ENCODE measurements around the gene LRRC14B.

LRRC14B gene

DNA sequence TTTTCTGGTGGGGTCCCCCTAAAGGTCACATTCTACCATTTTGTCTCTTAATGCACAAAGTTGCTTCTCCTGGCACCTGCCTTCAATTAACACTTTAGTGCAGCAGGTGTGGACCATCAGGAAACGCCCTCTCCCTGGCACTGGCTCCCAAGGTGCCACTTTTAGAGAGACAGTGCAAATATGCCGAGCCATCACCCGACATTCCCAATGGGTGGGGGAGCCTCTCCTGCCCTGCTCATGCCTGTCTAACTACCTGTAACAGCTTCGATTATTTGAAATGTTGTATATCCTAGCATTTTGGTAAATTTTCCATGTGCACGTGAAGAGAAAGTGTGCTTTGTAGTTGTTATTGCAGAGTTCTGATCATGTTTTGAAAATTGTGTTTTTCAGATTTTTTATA lies 13.2 kb upstream of the LRRC14B start:
- DNase-seq, result no peak
- no peak overlapping the region for H3K27ac ChIP-seq
- H3K27me3 ChIP-seq (replicated peaks), result no peaks in the 10 kb centered on the region
- TF ChIP-seq, protein P1, sequence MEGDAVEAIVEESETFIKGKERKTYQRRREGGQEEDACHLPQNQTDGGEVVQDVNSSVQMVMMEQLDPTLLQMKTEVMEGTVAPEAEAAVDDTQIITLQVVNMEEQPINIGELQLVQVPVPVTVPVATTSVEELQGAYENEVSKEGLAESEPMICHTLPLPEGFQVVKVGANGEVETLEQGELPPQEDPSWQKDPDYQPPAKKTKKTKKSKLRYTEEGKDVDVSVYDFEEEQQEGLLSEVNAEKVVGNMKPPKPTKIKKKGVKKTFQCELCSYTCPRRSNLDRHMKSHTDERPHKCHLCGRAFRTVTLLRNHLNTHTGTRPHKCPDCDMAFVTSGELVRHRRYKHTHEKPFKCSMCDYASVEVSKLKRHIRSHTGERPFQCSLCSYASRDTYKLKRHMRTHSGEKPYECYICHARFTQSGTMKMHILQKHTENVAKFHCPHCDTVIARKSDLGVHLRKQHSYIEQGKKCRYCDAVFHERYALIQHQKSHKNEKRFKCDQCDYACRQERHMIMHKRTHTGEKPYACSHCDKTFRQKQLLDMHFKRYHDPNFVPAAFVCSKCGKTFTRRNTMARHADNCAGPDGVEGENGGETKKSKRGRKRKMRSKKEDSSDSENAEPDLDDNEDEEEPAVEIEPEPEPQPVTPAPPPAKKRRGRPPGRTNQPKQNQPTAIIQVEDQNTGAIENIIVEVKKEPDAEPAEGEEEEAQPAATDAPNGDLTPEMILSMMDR (IDR thresholded peaks at IDR 0.05; ENCODE audit: low read depth, low read length, missing control alignments), result no peak
- H3K4me3 ChIP-seq (ENCODE audit: low read depth, low read length), result no peak overlapping the region
- in situ Hi-C loops (cut with HindIII; ENCODE audit: low pct_ligation_motif_present, low sequenced_read_pairs), result no loop called here
- H3K36me3 ChIP-seq (replicated peaks), result no peaks in the 10 kb centered on the region

DNA sequence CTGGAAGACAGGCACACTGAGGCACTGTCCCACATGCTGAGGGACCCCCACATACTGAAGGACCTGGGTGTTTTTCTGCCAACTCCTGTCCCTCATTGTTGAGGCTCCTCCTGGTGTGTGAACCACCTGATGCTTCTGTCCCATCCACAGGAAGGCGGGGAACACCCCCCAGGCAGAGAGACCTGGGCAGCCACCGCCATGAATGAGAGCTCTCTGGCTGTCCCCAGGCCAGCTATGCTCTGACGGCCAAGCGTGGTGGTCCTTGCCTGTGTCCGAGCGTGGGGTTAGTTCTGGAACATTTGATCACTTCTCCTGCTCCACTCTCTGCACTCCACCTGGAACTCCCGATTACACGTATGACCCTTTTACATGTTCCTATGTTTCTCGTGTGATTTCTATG lies 11.9 kb upstream of the LRRC14B start:
- H3K27me3 ChIP-seq (replicated peaks), result no peaks in the 10 kb centered on the region
- H3K36me3 ChIP-seq (replicated peaks), result no peaks in the 10 kb centered on the region
- DNase-seq, result no peak
- H3K27ac ChIP-seq, result no peak overlapping the region
- in situ Hi-C loops (cut with HindIII; ENCODE audit: low pct_ligation_motif_present, low sequenced_read_pairs), result no loop called here
- TF ChIP-seq, protein P1 (IDR thresholded peaks at IDR 0.05; ENCODE audit: low read depth, low read length, missing control alignments), result no peak
- H3K4me3 ChIP-seq (ENCODE audit: low read depth, low read length), result no peak overlapping the region

DNA sequence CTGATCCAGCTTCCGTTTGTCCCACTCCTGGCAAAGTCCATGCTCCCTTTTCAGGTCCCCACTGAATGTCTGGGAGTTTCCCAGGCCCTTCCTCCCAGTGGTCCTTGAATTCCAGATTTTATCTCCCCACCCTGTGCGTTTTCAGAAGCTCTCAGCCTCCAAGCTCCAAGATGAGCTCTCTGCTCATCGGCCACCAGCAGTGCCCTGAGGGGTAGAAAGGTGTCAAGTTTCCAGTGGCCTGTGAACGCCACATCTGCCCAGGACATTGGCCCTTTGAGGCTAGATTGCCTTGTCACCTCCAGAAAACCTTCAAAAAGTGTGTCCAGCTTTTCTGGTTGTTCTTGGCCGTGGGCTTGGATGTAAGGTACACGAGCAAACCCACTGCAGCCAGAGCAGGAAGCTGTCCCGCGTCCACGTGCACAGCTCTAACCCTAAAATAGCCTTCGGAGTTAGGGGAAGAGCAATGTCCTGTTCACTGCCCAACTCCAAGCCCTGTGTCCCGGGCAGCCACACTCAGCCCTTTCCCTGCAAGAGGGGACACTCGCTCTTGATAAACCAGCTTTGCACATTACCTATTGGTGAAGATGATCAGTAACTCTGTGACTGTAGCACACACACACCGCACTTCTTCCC lies 10.9 kb upstream of the LRRC14B start:
- Histone ChIP-seq H3K4me3 (ENCODE audit: low read depth, low read length) (no peak overlapping the region), H3K36me3 (replicated peaks) (no peaks in the 10 kb centered on the region), H3K27ac (no peak overlapping the region), H3K27me3 (replicated peaks) (no peaks in the 10 kb centered on the region)
- DNase-seq, result no peak
- in situ Hi-C loops (cut with HindIII; ENCODE audit: low pct_ligation_motif_present, low sequenced_read_pairs), result no loop called here
- TF ChIP-seq, protein P1 (IDR thresholded peaks at IDR 0.05; ENCODE audit: low read depth, low read length, missing control alignments), result no peak

- Histone ChIP-seq H3K27me3 (replicated peaks) (no peaks in the 10 kb centered on the region), H3K4me3 (ENCODE audit: low read depth, low read length) (no peak overlapping the region), H3K27ac (no peak overlapping the region), H3K36me3 (replicated peaks) (no peaks in the 10 kb centered on the region)
- no peak for DNase-seq
- in situ Hi-C loops (cut with HindIII; ENCODE audit: low pct_ligation_motif_present, low sequenced_read_pairs), result no loop called here
- TF ChIP-seq, protein P1 (IDR thresholded peaks at IDR 0.05; ENCODE audit: low read depth, low read length, missing control alignments), result no peak
Measured at GRCh38 chr5:181160-181559, 10.1 kb upstream of the LRRC14B start.

DNA sequence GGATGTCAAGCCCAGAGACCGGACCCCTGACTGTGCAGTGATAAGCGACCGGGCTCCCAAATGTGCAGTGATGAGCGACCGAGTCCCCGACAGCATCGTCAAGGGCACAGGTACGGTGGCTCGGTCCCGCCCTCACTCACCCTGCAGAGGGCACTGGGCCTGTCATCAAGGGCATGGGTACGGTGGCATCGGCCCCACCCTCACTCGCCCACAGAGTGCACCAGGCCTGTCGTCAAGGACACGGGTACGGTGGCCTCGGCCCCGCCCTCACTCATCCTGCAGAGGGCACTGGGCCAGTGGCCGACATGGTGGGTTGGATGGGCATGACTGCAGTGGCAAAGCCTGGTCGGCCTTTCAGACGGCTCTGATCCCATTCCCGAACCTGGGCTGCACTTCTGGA lies 9.7 kb upstream of the LRRC14B start:
- Histone ChIP-seq H3K27ac (no peak overlapping the region), H3K27me3 (replicated peaks) (no peaks in the 10 kb centered on the region), H3K4me3 (ENCODE audit: low read depth, low read length) (no peak overlapping the region), H3K36me3 (replicated peaks) (no peaks in the 10 kb centered on the region)
- TF ChIP-seq, protein P1 (IDR thresholded peaks at IDR 0.05; ENCODE audit: low read depth, low read length, missing control alignments), result no peak
- in situ Hi-C loops (cut with HindIII; ENCODE audit: low pct_ligation_motif_present, low sequenced_read_pairs), result no loop called here
- no peak for DNase-seq

DNA sequence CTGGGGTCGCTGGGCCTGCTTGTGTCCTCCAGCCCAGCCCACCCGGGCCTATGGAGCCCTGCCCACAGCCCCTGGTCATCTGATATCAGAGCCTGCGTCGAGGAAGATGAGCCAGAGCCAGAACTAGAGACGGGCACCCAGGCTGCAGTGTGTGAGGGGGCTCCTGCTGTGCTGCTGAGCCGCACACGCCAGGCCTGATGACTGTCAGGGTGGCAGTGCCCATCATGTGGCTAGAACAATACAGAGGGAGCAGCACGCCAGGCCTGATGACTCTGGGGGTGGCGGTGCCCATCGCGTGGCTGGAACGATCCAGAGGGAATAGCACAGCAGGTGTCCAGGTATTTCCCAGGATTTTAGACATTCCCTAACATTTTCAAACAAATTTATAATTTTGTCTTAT lies 9.2 kb upstream of the LRRC14B start:
- no peaks in the 10 kb centered on the region for H3K36me3 ChIP-seq (replicated peaks)
- H3K27ac ChIP-seq, result no peak overlapping the region
- no peaks in the 10 kb centered on the region for H3K27me3 ChIP-seq (replicated peaks)
- TF ChIP-seq, protein P1 (IDR thresholded peaks at IDR 0.05; ENCODE audit: low read depth, low read length, missing control alignments), result no peak
- in situ Hi-C loops (cut with HindIII; ENCODE audit: low pct_ligation_motif_present, low sequenced_read_pairs), result no loop called here
- H3K4me3 ChIP-seq (ENCODE audit: low read depth, low read length), result no peak overlapping the region
- DNase-seq, result no peak
